OCI-LY7 (cell line): ENCODE results near the gene OR10A3. TPM values are rescaled to one million over a fixed set of nuclear protein-coding genes. Genes with fewer than 3 reads are reported as not detected.

ENCODE experiments used
- BruUV-seq: library from RNA; stranded (reverse); fragments of 400-500 nt; replicated peaks from 2 replicates; lab custom pipeline; 2021; lab: Mats Ljungman, UMichigan
- CTCF ChIA-PET: fragments of 300-600 bp; sonication (Branson Sonifier 250); formaldehyde crosslinking; loops from one replicate; lab custom pipeline; 2022; ENCODE audit warnings: antibody characterized with exemption; ENCODE audit not compliant: unreplicated experiment; lab: Charles Lee
- POLR2A ChIA-PET: fragments of 300-600 bp; sonication (Branson Sonifier 250); formaldehyde crosslinking; loops from one replicate; lab custom pipeline; 2022; ENCODE audit warnings: antibody characterized with exemption; lab: Charles Lee
- DNase-seq: peaks from one replicate; pipeline ENCODE4 v3.0.0-alpha.2; 2015; ENCODE audit warnings: low spot score
- H2AFZ ChIP-seq: fragments of 200-600 bp; sonication (generic), shearing (Covaris generic); 2 replicates; pipeline ENCODE4 v1.6.1; 2014; ENCODE audit warnings: mild to moderate bottlenecking, antibody characterized with exemption, low read length, moderate library complexity
- H3K27ac ChIP-seq: fragments of 200-600 bp; sonication (generic); 2 replicates; pipeline ENCODE4 v1.5.1; 2014; ENCODE audit warnings: mixed run types, low read depth, mild to moderate bottlenecking, moderate library complexity, low read length, inconsistent platforms; ENCODE audit not compliant: poor library complexity, severe bottlenecking
- H3K36me3 ChIP-seq: fragments of 200-600 bp; sonication (generic); 2 replicates; pipeline ENCODE4 v1.6.1; 2014; ENCODE audit warnings: mild to moderate bottlenecking, antibody characterized with exemption, low read length, moderate library complexity, mixed read lengths; ENCODE audit not compliant: insufficient read depth
- H3K4me1 ChIP-seq: fragments of 200-600 bp; sonication (generic); 2 replicates; pipeline ENCODE4 v1.5.1; 2014; ENCODE audit warnings: mild to moderate bottlenecking, low read length; ENCODE audit not compliant: insufficient read depth, poor library complexity, severe bottlenecking
- H3K4me2 ChIP-seq: fragments of 200-600 bp; sonication (generic); 2 replicates; pipeline ENCODE4 v1.6.1; 2014; ENCODE audit warnings: mild to moderate bottlenecking, low read length
- H3K4me3 ChIP-seq: fragments of 200-600 bp; sonication (generic); 2 replicates; pipeline ENCODE4 v1.5.1; 2014; ENCODE audit warnings: mild to moderate bottlenecking, low read depth, low read length; ENCODE audit not compliant: poor library complexity, severe bottlenecking
- H3K79me2 ChIP-seq: fragments of 200-600 bp; sonication (generic); 2 replicates; pipeline ENCODE4 v1.6.1; 2016; ENCODE audit warnings: low read depth, mild to moderate bottlenecking, low read length, moderate library complexity, mixed read lengths; ENCODE audit not compliant: insufficient read depth
- H3K9me2 ChIP-seq: fragments of 200-600 bp; sonication (generic); 2 replicates; pipeline ENCODE4 v1.6.1; 2016; ENCODE audit warnings: mild to moderate bottlenecking, low read length, mixed read lengths; ENCODE audit not compliant: insufficient read depth
- H3K9me3 ChIP-seq: fragments of 200-600 bp; sonication (generic); 2 replicates; pipeline ENCODE4 v1.6.1; 2014; ENCODE audit warnings: mild to moderate bottlenecking, mixed run types, low read length, mixed read lengths
- H4K20me1 ChIP-seq: fragments of 200-600 bp; sonication (generic); 2 replicates; pipeline ENCODE4 v1.6.1; 2014; ENCODE audit warnings: mild to moderate bottlenecking, antibody characterized with exemption, low read length, moderate library complexity, mixed read lengths; ENCODE audit not compliant: insufficient read depth
- CTCF ChIP-seq: fragments of 200-600 bp; sonication (generic); conservative IDR thresholded peaks from 2 replicates; pipeline ENCODE4 v1.5.1; 2014; ENCODE audit warnings: mild to moderate bottlenecking, antibody characterized with exemption, low read length, moderate library complexity, mixed read lengths
- EZH2phosphoT487 ChIP-seq: fragments of 200-600 bp; sonication (generic); IDR thresholded peaks from 2 replicates; pipeline ENCODE4 v1.6.1; 2018; ENCODE audit warnings: low read depth, borderline replicate concordance, mild to moderate bottlenecking, mixed run types, antibody characterized with exemption, low read length, moderate library complexity, mixed read lengths
- intact Hi-C: fragments of 100-400 bp; cut with micrococcal nuclease; formaldehyde crosslinking; loops from one replicate; pipeline ENCODE4 v1.10.0; 2022; ENCODE audit not compliant: unreplicated experiment
- total RNA-seq, 2 experiments: library from RNA; depleted of rRNA in 1 of 2; stranded (reverse); fragments of >200 nt in 1 of 2; shearing (Covaris generic) in 1 of 2; gene quantifications; 2 replicates each; pipeline ENCODE4 v1.2.3, GENCODE V29; 2014 to 2022

OR10A3 gene
- total RNA-seq, 2 experiments from 2014 or later = not detected

- H3K9me2 ChIP-seq = no peaks in the 10 kb centered on the region
- ChIA-PET POLR2A (no interaction called here), CTCF (no interaction called here)
- no peak for DNase-seq
- H3K27ac ChIP-seq = no peak overlapping the region
- no TSS peak for BruUV-seq
- no peak overlapping the region for H2AFZ ChIP-seq
- H3K4me1 ChIP-seq = no peaks in the 10 kb centered on the region
- H3K79me2 ChIP-seq = no peaks in the 10 kb centered on the region
- no peaks in the 10 kb centered on the region for H4K20me1 ChIP-seq
- H3K36me3 ChIP-seq = no peaks in the 10 kb centered on the region
- no peak overlapping the region for H3K4me3 ChIP-seq
- TF ChIP-seq CTCF = no peak
- no peak for TF ChIP-seq EZH2phosphoT487
- H3K4me2 ChIP-seq = no peak overlapping the region
- intact Hi-C loops = no loop called here
- H3K9me3 ChIP-seq = no peaks in the 10 kb centered on the region
Observed at GRCh38 chr11:7898666-7899283, 42.7 kb downstream of the OR10A3 start.

GRCh38 chr11:7896009-7896785, 45.3 kb downstream of the OR10A3 start:
- Histone ChIP-seq H3K4me3 (no peak overlapping the region), H3K36me3 (no peaks in the 10 kb centered on the region), H3K27ac (no peak overlapping the region), H3K9me2 (no peaks in the 10 kb centered on the region), H4K20me1 (no peaks in the 10 kb centered on the region), H3K9me3 (no peaks in the 10 kb centered on the region), H3K4me2 (no peak overlapping the region), H3K79me2 (no peaks in the 10 kb centered on the region), H2AFZ (no peak overlapping the region), H3K4me1 (peaks cover 21% of the 10 kb centered on the region)
- TF ChIP-seq EZH2phosphoT487 (no peak), CTCF (no peak)
- ChIA-PET CTCF (interaction anchor here (1.5 kb wide), 1 partner anchor 90 kb away, joined by 6 read pairs; the partner anchor contains the start of gene EIF3F), POLR2A (interaction anchor here (0.7 to 1.2 kb wide), 3 partner anchors 11 to 91 kb away, joined by 3 to 5 read pairs (median 4); partner anchors contain the start of gene EIF3F)
- DNase-seq = no peak
- BruUV-seq = no TSS peak
- intact Hi-C loops = no loop called here
